Measurements from ENCODE around the gene LSM14B.
A peak's percentile ranks its signal among the peaks of the same experiment; 100 is the strongest.

The LSM14B gene

DNA sequence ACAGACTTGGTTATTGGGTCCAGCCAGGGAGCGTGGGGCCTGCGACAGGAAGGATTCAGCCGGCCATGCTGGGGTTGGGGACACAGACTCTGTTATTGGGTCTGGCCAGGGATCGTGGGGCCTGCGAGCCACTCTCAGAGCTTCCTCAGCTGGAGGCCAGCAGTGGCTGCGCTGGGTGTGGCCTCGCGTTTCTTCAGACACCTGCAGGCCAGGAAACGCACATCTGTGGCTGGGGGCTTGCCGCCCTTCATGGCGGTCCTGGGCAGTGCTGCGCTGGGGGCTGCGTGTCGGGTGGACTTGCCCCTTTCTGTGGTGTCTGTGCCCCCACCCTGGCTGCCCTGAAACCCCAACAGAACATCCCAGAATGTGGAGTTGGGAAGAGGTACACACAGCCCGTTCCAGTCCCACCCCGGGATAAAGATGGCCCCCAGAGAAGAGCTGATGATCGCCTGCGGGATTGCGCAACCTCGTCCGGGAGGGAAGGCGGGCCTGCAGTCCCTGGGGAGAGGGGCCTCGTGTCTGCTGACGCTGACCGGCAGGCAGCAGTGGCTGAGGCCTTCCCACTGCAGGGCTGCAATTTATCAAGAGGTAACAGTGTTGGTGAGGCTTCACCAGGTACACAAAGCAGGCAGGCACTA lies 43.6 kb downstream of the LSM14B start:
- Mint-ChIP-seq H3K36me3 (ENCODE audit: insufficient read depth) (peaks cover 10% of the 10 kb centered on the region), H3K27ac (ENCODE audit: low read depth) (no peak overlapping the region), H3K4me3 (no peak overlapping the region), H3K9me3 (no peaks in the 10 kb centered on the region), H3K4me1 (no peaks in the 10 kb centered on the region), H3K27me3 (no peaks in the 10 kb centered on the region)
- DNase-seq (ENCODE audit: low spot score in 2 of 2) = no peak
- ATAC-seq (replicated peaks; ENCODE audit: extremely low read depth, poor library complexity, severe bottlenecking) = no peak

DNA sequence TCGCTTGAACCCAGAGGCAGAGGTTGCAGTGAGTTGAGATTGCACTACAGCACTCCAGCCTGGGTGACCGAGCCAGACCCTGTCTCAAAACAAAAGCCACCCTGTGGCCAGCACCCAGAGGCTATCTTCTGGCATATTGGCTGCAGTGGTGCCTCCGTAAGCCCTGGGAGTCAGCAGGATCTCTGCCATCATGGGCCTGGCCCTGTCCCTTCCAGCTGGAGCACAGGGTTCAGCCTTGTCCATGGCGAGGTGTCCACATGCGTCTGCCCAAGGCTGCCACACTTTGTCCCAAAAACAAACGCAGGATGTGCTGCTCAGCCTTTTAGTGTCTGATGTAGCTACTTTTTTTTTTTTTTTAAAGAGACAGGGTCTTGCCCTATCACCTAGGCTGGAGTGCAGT lies 45.2 kb downstream of the LSM14B start:
- no peak overlapping the region for H3K27ac Mint-ChIP-seq (ENCODE audit: low read depth)
- no peaks in the 10 kb centered on the region for H3K9me3 Mint-ChIP-seq
- H3K27me3 Mint-ChIP-seq = no peaks in the 10 kb centered on the region
- no peak overlapping the region for H3K4me3 Mint-ChIP-seq
- peaks cover 8% of the 10 kb centered on the region for H3K36me3 Mint-ChIP-seq (ENCODE audit: insufficient read depth)
- DNase-seq (ENCODE audit: low spot score in 2 of 2) = no peak
- no peak for ATAC-seq (replicated peaks; ENCODE audit: extremely low read depth, poor library complexity, severe bottlenecking)
- no peaks in the 10 kb centered on the region for H3K4me1 Mint-ChIP-seq

DNA sequence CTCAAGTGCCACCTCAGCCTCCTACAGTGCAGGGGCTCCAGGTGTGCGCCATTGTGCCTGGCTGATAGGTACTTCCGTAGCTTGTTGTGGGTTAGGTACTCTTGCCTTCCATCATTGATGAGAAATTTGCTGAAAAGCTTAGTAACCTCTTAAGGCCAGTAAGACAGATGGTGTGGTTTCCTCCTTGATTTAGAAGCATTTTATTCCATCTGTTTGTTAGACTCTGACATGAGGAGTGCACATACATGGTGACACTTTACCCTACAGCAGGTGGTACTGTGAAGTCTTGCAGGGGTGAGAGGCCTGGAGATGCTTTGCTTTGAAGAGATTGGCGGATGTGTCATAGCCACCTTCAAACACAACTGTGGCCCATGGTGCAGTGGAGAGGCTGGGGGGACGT lies 45.8 kb downstream of the LSM14B start:
- peaks cover 7% of the 10 kb centered on the region for H3K36me3 Mint-ChIP-seq (ENCODE audit: insufficient read depth)

DNA sequence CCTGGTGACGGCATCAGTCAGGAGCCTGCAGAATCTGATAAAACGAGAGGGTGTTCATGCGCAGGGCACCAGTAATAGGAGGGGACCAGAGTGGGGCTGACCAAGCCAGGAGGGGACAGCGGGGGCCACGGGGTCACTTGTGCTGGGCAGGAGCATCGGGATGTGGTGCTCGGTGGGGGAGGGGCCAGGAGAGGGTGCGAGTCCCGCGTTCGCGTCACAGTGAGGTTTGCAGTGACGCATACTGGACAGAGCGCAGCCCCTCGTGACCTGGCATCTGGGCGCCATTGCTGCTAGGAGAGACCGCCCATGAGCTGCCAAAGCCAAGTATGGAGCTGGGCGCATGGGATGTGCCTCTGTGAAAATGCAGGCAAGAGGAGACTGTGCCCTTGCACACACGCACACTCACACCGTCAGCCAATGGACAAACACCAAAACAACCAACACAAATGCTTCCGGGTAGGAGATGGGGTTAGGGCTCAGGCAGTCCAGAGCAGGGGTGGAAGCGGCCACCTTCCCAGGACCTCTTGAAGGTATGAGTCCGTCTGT lies 46.7 kb downstream of the LSM14B start:
- Mint-ChIP-seq H3K9me3 (no peaks in the 10 kb centered on the region), H3K4me1 (no peaks in the 10 kb centered on the region), H3K27ac (ENCODE audit: low read depth) (no peak overlapping the region), H3K36me3 (ENCODE audit: insufficient read depth) (peaks cover 6% of the 10 kb centered on the region), H3K27me3 (no peaks in the 10 kb centered on the region), H3K4me3 (no peak overlapping the region)
- ATAC-seq (replicated peaks; ENCODE audit: extremely low read depth, poor library complexity, severe bottlenecking) = no peak
- DNase-seq (ENCODE audit: low spot score in 2 of 2) = no peak

More for the DNA sequence above, 45.8 kb downstream of the LSM14B start:
- Mint-ChIP-seq H3K27ac (ENCODE audit: low read depth) (no peak overlapping the region), H3K4me1 (no peaks in the 10 kb centered on the region), H3K27me3 (no peaks in the 10 kb centered on the region), H3K9me3 (no peaks in the 10 kb centered on the region), H3K4me3 (no peak overlapping the region)
- no peak for ATAC-seq (replicated peaks; ENCODE audit: extremely low read depth, poor library complexity, severe bottlenecking)
- DNase-seq (ENCODE audit: low spot score in 2 of 2) = no peak

DNA sequence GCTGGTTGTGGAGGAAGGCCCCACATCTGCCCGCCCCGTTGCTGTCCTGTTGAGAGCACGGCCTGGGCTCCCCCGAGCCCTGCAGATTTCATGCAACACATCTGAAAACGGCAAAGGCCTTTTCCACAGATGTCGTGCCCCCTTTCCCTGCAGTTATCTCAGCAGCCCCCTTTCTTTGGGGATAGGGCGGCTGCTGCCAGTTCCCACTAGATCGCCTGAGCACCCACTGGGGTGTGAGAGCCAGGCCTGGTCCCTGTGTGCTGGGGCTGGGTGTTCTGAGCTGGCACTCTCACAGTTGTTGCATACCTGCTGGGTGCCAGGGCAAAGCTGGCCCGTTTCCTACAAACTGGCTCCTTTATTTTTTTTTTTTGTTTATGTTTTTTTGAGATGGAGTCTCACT lies 48.3 kb downstream of the LSM14B start:
- DNase-seq (ENCODE audit: low spot score in 2 of 2) (no peak), ATAC-seq (replicated peaks; ENCODE audit: extremely low read depth, poor library complexity, severe bottlenecking) (no peak)
- Mint-ChIP-seq H3K4me1 (no peaks in the 10 kb centered on the region), H3K36me3 (ENCODE audit: insufficient read depth) (peaks cover 6% of the 10 kb centered on the region), H3K27ac (ENCODE audit: low read depth) (peak overlapping the region; percentile 57), H3K4me3 (no peak overlapping the region), H3K9me3 (no peaks in the 10 kb centered on the region), H3K27me3 (no peaks in the 10 kb centered on the region)

DNA sequence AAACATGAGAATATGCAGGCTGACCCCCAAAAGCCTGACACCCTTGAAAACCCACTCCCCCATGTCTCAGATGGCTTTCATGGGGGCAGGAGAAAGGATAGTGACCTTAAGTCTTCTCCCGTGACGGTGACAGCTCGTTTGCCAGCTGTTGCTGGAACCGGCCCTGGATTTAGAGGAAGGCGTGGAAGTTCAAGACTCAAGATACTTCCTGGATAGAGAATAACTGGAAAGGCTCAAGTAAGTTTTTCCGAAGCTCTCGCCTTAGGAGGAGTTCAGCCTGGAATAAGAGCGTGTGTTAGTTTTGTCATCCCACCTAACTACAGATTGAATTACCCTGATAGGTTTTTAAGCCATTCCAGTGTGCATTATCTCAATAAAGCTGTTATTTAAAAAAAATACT lies 49.0 kb downstream of the LSM14B start:
- no peak overlapping the region for H3K4me3 Mint-ChIP-seq
- no peaks in the 10 kb centered on the region for H3K9me3 Mint-ChIP-seq
- no peak for DNase-seq (ENCODE audit: low spot score in 2 of 2)
- no peaks in the 10 kb centered on the region for H3K27me3 Mint-ChIP-seq
- peak overlapping the region; percentile 16 for H3K27ac Mint-ChIP-seq (ENCODE audit: low read depth)
- no peaks in the 10 kb centered on the region for H3K4me1 Mint-ChIP-seq
- H3K36me3 Mint-ChIP-seq (ENCODE audit: insufficient read depth) = peaks cover 8% of the 10 kb centered on the region
- ATAC-seq (replicated peaks; ENCODE audit: extremely low read depth, poor library complexity, severe bottlenecking) = no peak

DNA sequence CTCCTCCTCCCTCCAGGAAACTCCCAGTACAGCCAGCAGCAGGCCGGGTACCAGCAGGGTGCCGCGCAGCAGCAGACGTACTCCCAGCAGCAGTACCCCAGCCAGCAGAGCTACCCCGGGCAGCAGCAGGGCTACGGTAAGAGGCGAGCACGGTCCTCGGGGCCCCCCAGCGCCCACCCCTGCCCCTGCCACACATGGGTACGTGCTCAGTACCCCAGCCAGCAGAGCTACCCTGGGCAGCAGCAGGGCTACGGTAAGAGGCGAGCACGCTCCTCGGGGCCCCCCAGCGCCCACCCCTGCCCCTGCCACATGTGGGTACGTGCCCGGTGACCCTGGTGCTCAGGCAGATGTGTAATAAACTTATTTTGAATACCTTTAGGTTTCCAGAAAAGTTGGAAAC lies 50.4 kb downstream of the LSM14B start:
- DNase-seq (ENCODE audit: low spot score in 2 of 2) (no peak), ATAC-seq (replicated peaks; ENCODE audit: extremely low read depth, poor library complexity, severe bottlenecking) (no peak)
- Mint-ChIP-seq H3K36me3 (ENCODE audit: insufficient read depth) (peaks cover 8% of the 10 kb centered on the region), H3K9me3 (no peaks in the 10 kb centered on the region), H3K4me3 (no peak overlapping the region), H3K27me3 (no peaks in the 10 kb centered on the region), H3K4me1 (no peaks in the 10 kb centered on the region), H3K27ac (ENCODE audit: low read depth) (no peak overlapping the region)

DNA sequence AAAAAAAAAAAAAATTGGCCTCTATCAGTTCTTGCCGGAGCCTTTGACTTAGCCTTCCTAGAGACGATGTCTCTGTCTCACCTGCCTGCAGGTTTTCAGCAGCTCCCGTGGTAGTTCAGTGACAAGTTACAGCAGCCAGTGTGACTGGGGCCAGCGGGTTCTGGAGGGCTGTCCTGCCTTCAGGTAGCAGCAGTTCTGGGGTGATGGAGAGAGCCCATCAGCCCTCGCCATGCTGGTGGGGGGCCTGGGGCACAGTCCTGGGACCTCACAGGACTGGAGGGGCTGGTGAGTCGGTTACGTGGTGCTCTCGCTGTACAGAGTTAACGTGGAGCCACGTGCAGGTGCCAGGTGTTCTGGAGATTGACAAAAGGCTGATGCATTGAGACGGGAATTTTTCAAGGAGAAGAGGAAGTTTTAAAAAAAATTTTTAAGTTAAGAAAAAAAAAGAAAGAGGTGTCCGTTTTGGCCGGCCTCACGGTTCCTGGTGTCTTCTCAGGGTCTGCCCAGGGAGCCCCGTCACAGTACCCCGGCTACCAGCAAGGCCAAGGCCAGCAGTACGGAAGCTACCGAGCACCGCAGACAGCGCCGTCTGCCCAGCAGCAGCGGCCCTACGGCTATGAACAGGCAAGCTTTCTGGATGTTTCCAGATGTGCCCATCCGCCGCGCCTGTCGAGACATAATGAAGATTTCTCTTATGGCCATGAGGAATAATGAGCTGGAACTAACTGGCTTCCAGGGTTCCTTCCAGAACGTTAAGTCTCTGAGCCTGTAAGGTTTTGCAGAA lies 51.9 kb downstream of the LSM14B start:
- no peaks in the 10 kb centered on the region for H3K27me3 Mint-ChIP-seq
- H3K9me3 Mint-ChIP-seq = no peaks in the 10 kb centered on the region
- H3K36me3 Mint-ChIP-seq (ENCODE audit: insufficient read depth) = peaks cover 10% of the 10 kb centered on the region
- H3K4me1 Mint-ChIP-seq = no peaks in the 10 kb centered on the region
- H3K27ac Mint-ChIP-seq (ENCODE audit: low read depth) = no peak overlapping the region
- ATAC-seq (replicated peaks; ENCODE audit: extremely low read depth, poor library complexity, severe bottlenecking) = no peak
- DNase-seq (ENCODE audit: low spot score in 2 of 2) = no peak
- H3K4me3 Mint-ChIP-seq = no peak overlapping the region

DNA sequence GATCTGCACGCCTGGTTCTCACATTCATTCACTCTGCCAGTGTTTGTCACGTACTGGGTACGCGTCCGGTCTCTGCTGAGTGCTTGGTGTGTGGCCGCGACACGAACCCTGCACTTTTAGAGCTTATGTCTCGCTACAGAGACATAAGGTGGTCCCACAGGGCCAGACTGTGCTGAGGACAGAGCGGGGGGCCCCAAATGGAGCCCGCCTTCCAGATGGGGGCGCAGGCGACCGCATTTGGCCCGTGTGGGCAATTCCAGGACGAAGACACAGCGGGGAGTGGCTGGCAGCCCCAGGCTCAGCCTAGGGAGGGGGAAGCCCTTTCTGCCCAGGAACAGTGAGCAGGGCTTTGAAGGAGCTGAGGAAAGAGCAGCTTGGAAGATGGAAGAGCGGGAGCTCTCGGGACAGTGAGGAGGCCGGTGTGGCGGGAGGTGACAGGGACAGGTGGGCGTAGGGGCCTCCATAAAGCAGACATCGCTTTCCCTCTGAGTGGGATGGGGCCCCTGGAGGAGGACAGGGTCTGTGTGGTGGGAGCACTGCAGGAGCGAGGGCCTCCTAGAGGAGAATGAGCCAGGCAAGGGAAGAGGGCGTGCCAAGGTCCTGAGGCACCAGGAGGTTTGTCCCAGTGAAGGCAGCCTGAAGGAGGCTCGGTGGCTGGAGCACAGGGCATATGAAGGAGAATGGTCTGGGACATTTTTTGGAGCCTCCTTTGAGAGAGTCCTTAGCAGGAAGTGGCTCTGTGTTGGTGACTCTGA lies 52.8 kb downstream of the LSM14B start:
- Mint-ChIP-seq H3K27me3 (no peaks in the 10 kb centered on the region), H3K4me1 (no peaks in the 10 kb centered on the region), H3K27ac (ENCODE audit: low read depth) (no peak overlapping the region), H3K9me3 (no peaks in the 10 kb centered on the region), H3K36me3 (ENCODE audit: insufficient read depth) (peaks cover 10% of the 10 kb centered on the region), H3K4me3 (no peak overlapping the region)
- DNase-seq (ENCODE audit: low spot score in 2 of 2) = no peak
- no peak for ATAC-seq (replicated peaks; ENCODE audit: extremely low read depth, poor library complexity, severe bottlenecking)

DNA sequence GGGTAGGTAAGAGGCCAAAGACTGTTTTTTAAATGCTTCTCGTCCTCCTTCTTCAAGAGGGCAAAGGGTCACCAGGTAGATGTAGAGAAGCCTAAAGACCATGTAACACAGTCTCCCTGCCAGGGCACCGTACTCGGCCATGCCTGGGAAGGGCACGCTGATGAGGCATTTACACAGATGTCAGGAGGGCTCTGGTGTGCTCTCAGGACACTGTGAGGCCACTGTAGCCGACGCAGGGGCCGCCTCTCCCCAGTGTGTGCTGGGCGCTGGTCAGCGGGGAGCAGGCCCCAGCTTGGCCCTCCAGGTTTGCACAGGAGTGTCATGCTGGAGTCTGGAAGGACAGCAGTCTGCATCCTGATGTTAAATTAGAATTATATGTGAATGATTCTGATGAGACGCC lies 53.4 kb downstream of the LSM14B start:
- no peak overlapping the region for H3K4me3 Mint-ChIP-seq
- H3K27ac Mint-ChIP-seq (ENCODE audit: low read depth) = no peak overlapping the region
- DNase-seq (ENCODE audit: low spot score in 2 of 2) (no peak), ATAC-seq (replicated peaks; ENCODE audit: extremely low read depth, poor library complexity, severe bottlenecking) (no peak)
- H3K9me3 Mint-ChIP-seq = no peaks in the 10 kb centered on the region
- H3K4me1 Mint-ChIP-seq = no peaks in the 10 kb centered on the region
- no peaks in the 10 kb centered on the region for H3K27me3 Mint-ChIP-seq
- peaks cover 10% of the 10 kb centered on the region for H3K36me3 Mint-ChIP-seq (ENCODE audit: insufficient read depth)

DNA sequence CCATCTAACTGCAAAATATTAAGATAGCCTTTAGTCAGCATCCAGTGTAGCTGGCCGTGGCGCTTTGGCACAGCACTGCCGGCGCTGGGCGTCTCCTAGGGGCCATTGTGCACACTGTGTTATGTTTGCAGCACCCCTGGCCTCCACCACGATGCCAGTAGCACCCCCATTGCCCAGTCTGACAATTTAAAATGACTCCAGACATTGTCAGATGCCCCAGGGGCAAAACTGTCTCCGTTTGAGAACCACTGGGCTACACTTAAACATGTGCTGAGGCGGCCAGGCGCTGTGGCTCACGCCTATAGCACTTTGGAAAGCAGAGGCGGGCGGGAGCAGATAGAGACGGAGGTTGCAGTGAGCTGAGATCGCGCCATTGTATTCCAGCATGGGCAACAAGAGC lies 54.6 kb downstream of the LSM14B start:
- Mint-ChIP-seq H3K9me3 (no peaks in the 10 kb centered on the region), H3K36me3 (ENCODE audit: insufficient read depth) (peaks cover 10% of the 10 kb centered on the region), H3K4me1 (peaks cover 2% of the 10 kb centered on the region), H3K27ac (ENCODE audit: low read depth) (no peak overlapping the region), H3K27me3 (no peaks in the 10 kb centered on the region), H3K4me3 (no peak overlapping the region)
- ATAC-seq (replicated peaks; ENCODE audit: extremely low read depth, poor library complexity, severe bottlenecking) (no peak), DNase-seq (ENCODE audit: low spot score in 2 of 2) (no peak)

DNA sequence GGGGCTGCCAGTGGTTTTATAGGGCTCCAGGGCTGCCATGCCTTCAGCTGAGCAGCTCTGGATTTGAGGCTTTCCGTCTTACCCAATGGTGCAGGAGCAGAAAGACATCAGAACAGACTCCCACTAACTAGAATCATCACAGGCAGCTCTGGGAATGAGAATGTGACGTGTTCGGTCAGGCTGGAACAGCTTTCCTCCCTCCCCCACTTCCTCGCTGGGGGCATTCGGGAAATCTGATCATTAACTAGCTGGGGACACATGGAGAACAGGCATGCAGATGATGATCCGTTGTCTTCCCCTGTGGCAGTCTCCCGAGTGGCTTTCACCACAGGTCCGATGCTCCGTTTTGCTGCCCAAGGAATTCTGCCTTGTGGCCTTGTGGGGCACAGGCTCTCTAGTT lies 55.0 kb downstream of the LSM14B start:
- no peak overlapping the region for H3K27ac Mint-ChIP-seq (ENCODE audit: low read depth)
- no peak for ATAC-seq (replicated peaks; ENCODE audit: extremely low read depth, poor library complexity, severe bottlenecking)
- no peak overlapping the region for H3K4me3 Mint-ChIP-seq
- H3K36me3 Mint-ChIP-seq (ENCODE audit: insufficient read depth) = peaks cover 13% of the 10 kb centered on the region
- DNase-seq (ENCODE audit: low spot score in 2 of 2) = no peak
- H3K9me3 Mint-ChIP-seq = no peaks in the 10 kb centered on the region
- H3K27me3 Mint-ChIP-seq = no peaks in the 10 kb centered on the region
- peaks cover 5% of the 10 kb centered on the region for H3K4me1 Mint-ChIP-seq
